NCI-H2196 treated with DMSO at 0.1 percent for 48 hours (cell line): ENCODE results near the gene PIK3R1.

Experiments
- DNase-seq: peaks from one replicate; lab custom pipeline; 2025; ENCODE audit not compliant: unreplicated experiment; lab: John Stamatoyannopoulos, UW

PIK3R1 gene

DNA sequence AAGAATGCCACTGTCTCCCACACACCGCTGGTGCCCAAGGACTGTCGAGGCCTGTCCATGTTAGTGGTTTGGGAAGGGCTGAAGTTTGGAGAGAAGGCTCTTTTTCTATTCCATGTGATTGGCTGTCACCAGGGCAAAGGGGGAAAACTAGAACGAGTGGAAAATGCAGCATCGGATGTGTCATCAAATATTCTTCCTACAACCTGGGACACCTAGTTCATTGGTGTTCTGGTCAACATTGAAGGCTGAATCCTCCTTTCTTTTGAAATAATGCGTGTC, 53.2 kb downstream of the PIK3R1 start:
- DNase-seq: no peak

DNA sequence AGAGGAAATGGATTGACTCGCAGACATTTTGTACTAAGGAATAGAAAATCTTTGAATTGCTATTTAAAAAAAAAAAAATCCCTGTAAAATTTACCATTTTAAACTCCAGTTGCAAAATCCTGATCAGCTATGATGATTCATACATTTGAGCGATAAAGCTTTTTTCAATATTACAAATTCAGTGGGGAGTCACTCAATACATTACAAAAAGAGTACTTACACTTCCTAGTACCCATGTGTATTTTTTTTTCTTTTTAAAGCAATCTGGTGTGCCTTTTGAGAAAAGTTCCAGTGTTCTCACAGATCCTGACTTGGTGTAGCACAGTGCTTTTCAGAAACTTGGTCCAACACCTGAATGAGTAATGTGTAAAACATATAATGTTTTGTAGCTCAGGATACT, 54.3 kb downstream of the PIK3R1 start:
- no peak for DNase-seq

DNA sequence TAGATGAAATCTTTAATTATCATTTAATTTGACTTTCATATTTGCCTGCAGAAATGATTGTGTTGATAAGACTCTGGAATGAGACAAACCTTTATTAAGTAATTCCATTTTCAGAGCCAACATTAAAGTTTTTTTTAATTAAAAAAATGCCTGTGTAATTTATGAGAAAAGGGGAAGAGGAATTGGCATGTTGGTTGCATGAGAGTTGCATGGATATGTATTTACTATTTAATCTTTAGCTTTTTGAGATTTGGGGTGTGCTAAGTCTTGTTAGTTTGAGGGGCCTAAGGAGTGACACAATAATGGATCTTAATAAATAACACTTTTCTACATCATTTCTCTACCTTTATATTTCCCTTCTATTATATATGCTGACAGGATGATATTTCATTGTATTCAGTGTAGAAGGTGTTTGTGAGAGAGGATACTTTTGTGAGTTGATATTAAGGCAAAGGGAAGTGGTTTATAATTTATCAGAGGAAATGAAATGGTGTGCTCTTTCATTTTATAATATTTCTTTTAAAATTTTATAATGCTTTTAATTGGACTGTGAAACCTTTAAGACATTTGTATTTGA, 54.9 kb downstream of the PIK3R1 start:
- no peak for DNase-seq

DNA sequence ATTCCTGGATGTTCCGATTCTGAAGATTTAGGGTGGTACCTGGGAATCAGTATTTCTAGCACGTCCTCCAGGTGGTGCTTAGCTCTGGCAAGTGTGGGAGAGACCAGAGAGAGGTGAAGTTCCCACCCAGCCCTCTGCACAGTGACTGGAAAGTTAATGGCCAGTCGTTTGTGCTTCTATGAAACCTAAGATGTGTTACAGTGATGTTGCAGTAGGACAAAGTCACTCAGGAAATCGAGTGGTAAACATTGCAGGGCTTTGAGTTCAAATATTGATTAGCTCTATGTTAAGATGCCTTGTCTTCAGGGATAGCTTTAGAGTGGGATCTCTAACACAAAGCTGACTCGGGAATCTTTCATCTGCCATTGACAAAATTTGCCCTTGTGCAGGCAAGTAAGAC, 55.6 kb downstream of the PIK3R1 start:
- DNase-seq: no peak

- DNase-seq: no peak
Observed at GRCh38 chr5:68272289-68272688, 56.7 kb downstream of the PIK3R1 start.

DNA sequence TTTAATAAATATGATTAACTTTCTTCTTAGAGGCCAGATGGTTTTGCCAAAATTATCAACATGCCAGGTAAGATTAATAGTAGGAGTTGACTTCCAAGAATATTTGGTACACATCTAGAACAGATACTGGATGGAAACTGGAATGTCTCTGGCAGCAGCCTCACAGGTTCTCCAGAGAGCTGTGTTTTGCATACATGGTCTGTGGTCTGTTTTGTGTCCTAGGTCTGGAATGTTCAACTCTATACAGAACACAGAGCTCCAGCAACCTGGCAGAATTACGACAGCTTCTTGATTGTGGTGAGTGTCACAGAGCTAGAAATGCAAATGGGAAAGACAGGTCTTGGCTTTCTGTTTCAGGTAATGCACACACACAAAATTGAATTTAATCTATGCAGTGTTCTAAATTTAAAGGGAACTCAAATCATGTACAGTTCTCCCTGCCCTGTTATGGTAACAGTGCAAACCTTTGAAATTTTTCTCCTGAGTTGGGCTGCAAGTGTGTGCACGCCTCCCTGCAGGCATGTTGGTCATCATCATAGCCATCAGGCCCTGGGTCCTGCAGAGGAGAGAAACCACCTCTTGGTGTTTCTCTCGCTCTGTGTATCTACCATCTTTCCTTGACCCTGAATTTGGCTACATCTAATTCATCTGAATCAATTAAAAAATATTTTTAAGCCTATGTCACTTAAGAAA, 58.3 kb downstream of the PIK3R1 start:
- no peak for DNase-seq

DNA sequence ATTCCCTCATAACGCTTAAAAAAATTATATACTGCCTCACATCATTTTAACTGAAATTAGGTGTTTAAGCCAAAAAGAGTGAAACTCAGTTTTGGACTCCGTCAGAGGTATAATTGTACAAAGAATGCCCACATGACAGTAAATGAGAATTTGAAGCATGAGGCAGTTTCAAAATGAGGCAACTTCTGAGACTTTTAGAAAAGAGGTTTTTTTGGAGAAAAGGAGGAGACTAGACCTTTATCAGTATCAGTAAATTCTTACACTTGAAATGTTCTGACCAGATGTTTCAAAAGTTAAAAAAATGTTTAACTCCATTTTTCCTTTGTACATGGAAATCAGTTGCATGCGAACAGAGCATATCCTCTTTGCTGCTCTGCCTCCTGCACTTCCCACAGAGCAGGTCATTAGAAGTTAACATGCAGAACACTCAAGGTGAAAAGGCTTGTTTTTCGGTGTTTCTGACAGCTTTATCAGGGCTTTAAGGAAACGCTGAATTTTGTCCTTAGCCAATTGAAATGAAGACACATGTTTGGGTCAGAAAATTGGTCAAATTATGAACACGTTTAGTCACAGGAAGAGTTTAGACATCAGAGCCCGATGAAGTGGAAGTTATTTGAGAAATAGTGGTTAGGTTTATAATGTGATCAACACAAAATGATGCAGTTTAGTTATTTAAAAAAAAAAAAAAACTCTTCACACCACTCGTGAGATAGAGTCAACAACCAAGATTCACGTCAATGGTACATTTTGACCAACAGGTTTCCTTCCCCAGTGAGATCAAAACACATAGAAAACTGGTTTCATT, 59.5 kb downstream of the PIK3R1 start:
- DNase-seq: no peak

DNA sequence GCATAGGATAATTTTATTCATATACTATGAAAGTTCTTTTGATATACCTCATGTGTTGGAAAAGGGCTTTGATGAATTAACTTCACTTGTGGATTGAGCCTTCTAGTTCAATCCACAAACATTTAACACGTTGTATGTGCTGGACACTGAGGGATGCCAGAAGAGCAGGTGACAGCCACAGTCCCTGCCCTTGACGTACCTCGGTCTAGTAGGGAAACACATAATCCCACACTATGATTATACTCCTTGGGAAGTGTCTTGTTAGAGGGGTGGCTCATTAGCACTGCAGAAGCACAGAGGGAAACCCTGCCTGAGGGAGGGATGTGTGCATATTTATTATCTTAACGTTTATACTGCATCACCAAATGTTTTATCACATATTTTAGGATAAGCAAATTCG, 61.2 kb downstream of the PIK3R1 start:
- DNase-seq: no peak

DNA sequence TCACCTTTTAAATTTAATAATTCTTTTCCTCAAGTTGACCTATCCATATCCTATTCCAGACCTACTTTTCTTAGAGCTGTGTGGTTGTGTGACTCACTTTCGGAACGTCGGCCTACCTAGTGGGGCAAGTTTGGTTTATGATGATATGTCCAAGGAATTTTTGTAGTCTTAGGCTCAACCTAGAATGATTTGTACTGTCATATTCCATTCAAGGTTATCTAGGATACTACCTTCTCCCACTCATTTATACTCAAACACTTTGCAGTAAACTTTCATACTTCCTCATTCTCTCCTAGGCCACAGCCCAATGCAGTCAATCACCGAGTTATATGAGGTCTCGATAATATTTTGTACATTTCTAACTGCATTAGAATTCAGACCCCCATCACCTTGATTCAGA, 61.9 kb downstream of the PIK3R1 start:
- no peak for DNase-seq

DNA sequence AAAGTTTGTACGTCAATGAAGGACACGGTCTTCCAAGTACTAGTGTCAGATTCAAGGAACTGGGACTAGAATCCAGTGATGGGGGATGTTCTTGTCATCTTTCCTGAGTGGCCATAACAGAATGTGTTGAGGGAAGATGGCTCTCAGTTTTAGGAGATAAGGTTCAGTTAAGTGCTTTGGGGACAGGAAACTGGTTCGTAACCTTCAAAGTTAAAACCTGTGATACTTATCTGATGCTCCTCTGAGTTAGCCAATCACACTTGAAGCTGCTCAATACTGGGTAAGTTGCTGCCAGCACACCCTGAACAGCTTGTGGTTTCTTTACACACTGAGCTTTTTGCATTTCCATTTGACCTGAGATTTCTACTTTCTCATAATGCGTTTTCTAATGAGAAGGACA, 64.4 kb downstream of the PIK3R1 start:
- DNase-seq: no peak

GRCh38 chr5:68282001-68282400, 66.4 kb downstream of the PIK3R1 start:
- no peak for DNase-seq

GRCh38 chr5:68283766-68284165, 68.2 kb downstream of the PIK3R1 start:
- no peak for DNase-seq

GRCh38 chr5:68285075-68285840, 69.7 kb downstream of the PIK3R1 start:
- no peak for DNase-seq

DNA sequence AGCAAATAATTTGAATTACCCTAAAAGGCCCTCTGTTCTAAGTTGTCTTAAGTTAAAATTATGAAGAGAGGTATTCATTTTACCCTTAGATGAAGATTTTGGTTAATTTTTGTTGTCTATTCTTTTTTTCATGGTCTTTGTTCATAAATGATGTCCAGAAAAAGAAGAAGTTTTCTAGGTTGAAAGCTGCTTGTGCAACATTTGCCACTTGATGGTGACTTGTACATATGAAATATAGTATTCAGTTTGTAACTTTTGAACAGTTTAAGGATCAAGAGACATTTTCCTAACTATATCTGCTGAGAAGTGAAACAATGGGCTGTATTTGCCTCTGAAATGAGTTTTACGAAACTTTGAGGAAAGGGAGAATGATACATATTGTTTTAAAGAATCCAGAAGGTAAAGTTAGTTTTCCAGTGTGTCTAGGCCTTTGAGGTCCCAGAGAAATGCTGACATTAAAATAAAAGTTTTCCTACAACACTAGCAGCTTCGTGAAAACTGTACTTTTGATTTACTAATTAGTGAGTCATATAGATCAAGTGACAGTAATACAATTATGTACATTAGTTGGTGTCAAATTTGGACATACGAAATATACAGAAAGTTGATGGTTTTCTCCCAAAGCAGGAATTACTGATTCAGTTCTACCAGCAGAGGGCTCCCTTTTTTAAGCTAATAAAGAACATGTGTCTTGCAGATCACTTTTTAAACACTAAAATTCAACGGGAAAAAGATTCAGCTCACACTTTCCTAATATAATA, 70.5 kb downstream of the PIK3R1 start:
- no peak for DNase-seq

DNA sequence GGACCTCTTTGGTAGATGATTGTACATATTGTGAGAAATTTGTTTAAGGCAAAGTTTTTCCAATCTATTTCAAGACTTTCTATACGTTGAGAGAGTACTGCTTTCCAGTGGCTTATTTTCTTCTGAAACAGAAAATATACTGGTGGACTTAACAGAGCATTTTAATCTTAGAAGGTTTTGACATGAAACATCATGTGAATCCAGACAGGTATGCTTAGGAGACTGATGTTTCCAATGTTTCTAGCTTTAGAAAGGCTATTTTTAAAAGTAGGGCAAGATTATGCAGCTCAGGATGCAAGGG, 71.0 kb downstream of the PIK3R1 start:
- no peak for DNase-seq

GRCh38 chr5:68287631-68287975, 72.0 kb downstream of the PIK3R1 start:
- DNase-seq: no peak

- DNase-seq: no peak
Observed at GRCh38 chr5:68287976-68288706, 72.6 kb downstream of the PIK3R1 start.

- DNase-seq: no peak
Observed at GRCh38 chr5:68288707-68289134, 73.2 kb downstream of the PIK3R1 start.

- DNase-seq: no peak
Observed at GRCh38 chr5:68289498-68289897, 73.9 kb downstream of the PIK3R1 start.

GRCh38 chr5:68290260-68290674, 74.7 kb downstream of the PIK3R1 start:
- no peak for DNase-seq

GRCh38 chr5:68290847-68291246, 75.3 kb downstream of the PIK3R1 start:
- DNase-seq: no peak
